ENCODE measurements around the gene PIMREG. TPM values are rescaled to one million over a fixed set of nuclear protein-coding genes. Genes with fewer than 3 reads are reported as not detected.

Gene PIMREG
- polyA plus RNA-seq, 3 donors from 2014 or later: 1.4 to 1.6 (median 1.5) TPM

GRCh38 chr17:6446516-6447100 lies 2.4 kb downstream of the PIMREG start:
- no peak overlapping the region for H3K4me3 Mint-ChIP-seq
- H3K27me3 Mint-ChIP-seq (ENCODE audit: low read depth in 3 of 3): peaks cover 4 to 8% (median 4%) of the 10 kb centered on the region in 3 donors
- H3K27ac Mint-ChIP-seq: no peak overlapping the region
- H3K9me3 Mint-ChIP-seq: no peaks in the 10 kb centered on the region
- H3K4me1 Mint-ChIP-seq: peaks cover 17 to 25% of the 10 kb centered on the region in 2 donors
- H3K36me3 Mint-ChIP-seq: no peaks in the 10 kb centered on the region
- no peak for DNase-seq

- H3K4me1 Mint-ChIP-seq: peaks cover 16 to 21% of the 10 kb centered on the region in 2 donors
- no peaks in the 10 kb centered on the region for H3K9me3 Mint-ChIP-seq
- H3K4me3 Mint-ChIP-seq: no peak overlapping the region
- H3K27ac Mint-ChIP-seq: no peak overlapping the region
- H3K36me3 Mint-ChIP-seq: no peaks in the 10 kb centered on the region
- peaks cover 4 to 7% (median 4%) of the 10 kb centered on the region in 3 donors for H3K27me3 Mint-ChIP-seq (ENCODE audit: low read depth in 3 of 3)
- DNase-seq: no peak
These were observed 4.2 kb downstream of the PIMREG start for GRCh38 chr17:6448473-6448872.

GRCh38 chr17:6449307-6449706 lies 5.1 kb downstream of the PIMREG start:
- Mint-ChIP-seq H3K36me3 (no peaks in the 10 kb centered on the region), H3K27me3 (ENCODE audit: low read depth in 3 of 3) (peaks cover 2 to 4% (median 2%) of the 10 kb centered on the region in 3 donors), H3K27ac (no peak overlapping the region), H3K4me3 (no peak overlapping the region), H3K4me1 (peaks cover 13 to 16% of the 10 kb centered on the region in 2 donors), H3K9me3 (no peaks in the 10 kb centered on the region)
- DNase-seq: no peak

- no peak for DNase-seq
- Mint-ChIP-seq H3K4me1 (peaks cover 15 to 17% of the 10 kb centered on the region in 2 donors), H3K9me3 (no peaks in the 10 kb centered on the region), H3K27ac (peak overlapping the region in 5 of 6 donors; percentile 23 to 64 (median 35)), H3K36me3 (no peaks in the 10 kb centered on the region), H3K27me3 (ENCODE audit: low read depth in 3 of 3) (peaks cover 2 to 6% (median 2%) of the 10 kb centered on the region in 3 donors), H3K4me3 (no peak overlapping the region)
These were observed 6.9 kb downstream of the PIMREG start for GRCh38 chr17:6450926-6451832.

- Mint-ChIP-seq H3K9me3 (no peaks in the 10 kb centered on the region), H3K36me3 (no peaks in the 10 kb centered on the region), H3K27me3 (ENCODE audit: low read depth in 3 of 3) (peaks cover 4 to 8% (median 5%) of the 10 kb centered on the region in 3 donors), H3K4me3 (peak overlapping the region in 1 of 5 donors; percentile 60), H3K4me1 (peaks cover 20 to 28% of the 10 kb centered on the region in 2 donors), H3K27ac (peak overlapping the region in 3 of 6 donors; percentile 6 to 47 (median 43))
- no peak for DNase-seq
These were observed 8.4 kb downstream of the PIMREG start for GRCh38 chr17:6452471-6453266.

- Mint-ChIP-seq H3K4me3 (peak overlapping the region in 3 of 5 donors; percentile 42 to 60 (median 45)), H3K9me3 (no peaks in the 10 kb centered on the region), H3K27ac (peak overlapping the region in 1 of 6 donors; percentile 47), H3K27me3 (ENCODE audit: low read depth in 3 of 3) (peaks cover 4 to 8% (median 5%) of the 10 kb centered on the region in 3 donors), H3K36me3 (no peaks in the 10 kb centered on the region), H3K4me1 (peaks cover 20 to 28% of the 10 kb centered on the region in 2 donors)
- no peak for DNase-seq
These were observed 9.2 kb downstream of the PIMREG start for GRCh38 chr17:6453279-6454024.

GRCh38 chr17:6454495-6455320 lies 10.5 kb downstream of the PIMREG start:
- Mint-ChIP-seq H3K4me3 (peak overlapping the region; percentile 45 to 74 (median 53)), H3K27ac (peak overlapping the region in 2 of 6 donors; percentile 40 to 83), H3K9me3 (no peaks in the 10 kb centered on the region), H3K27me3 (ENCODE audit: low read depth in 3 of 3) (peaks cover 4 to 8% (median 5%) of the 10 kb centered on the region in 3 donors), H3K4me1 (peaks cover 20 to 28% of the 10 kb centered on the region in 2 donors), H3K36me3 (no peaks in the 10 kb centered on the region)
- peak; percentile 18 to 31 (median 27) for DNase-seq

- H3K9me3 Mint-ChIP-seq: no peaks in the 10 kb centered on the region
- no peaks in the 10 kb centered on the region for H3K36me3 Mint-ChIP-seq
- peak overlapping the region; percentile 50 to 74 (median 69) for H3K4me3 Mint-ChIP-seq
- peaks cover 4 to 12% (median 5%) of the 10 kb centered on the region in 3 donors for H3K27me3 Mint-ChIP-seq (ENCODE audit: low read depth in 3 of 3)
- peaks cover 20 to 28% of the 10 kb centered on the region in 2 donors for H3K4me1 Mint-ChIP-seq
- peak; percentile 14 to 27 (median 24) for DNase-seq
- peak overlapping the region in 2 of 6 donors; percentile 11 to 46 for H3K27ac Mint-ChIP-seq
These were observed 11.1 kb downstream of the PIMREG start for GRCh38 chr17:6455321-6455705.

- Mint-ChIP-seq H3K27me3 (ENCODE audit: low read depth in 3 of 3) (peaks cover 3 to 14% (median 4%) of the 10 kb centered on the region in 3 donors), H3K36me3 (no peaks in the 10 kb centered on the region), H3K27ac (no peak overlapping the region), H3K4me1 (peaks cover 15 to 22% of the 10 kb centered on the region in 2 donors), H3K4me3 (peak overlapping the region; percentile 21 to 69 (median 53)), H3K9me3 (no peaks in the 10 kb centered on the region)
- no peak for DNase-seq
These were observed 12.1 kb downstream of the PIMREG start for GRCh38 chr17:6456321-6456720.

- Mint-ChIP-seq H3K27ac (peak overlapping the region in 1 of 6 donors; percentile 28), H3K9me3 (no peaks in the 10 kb centered on the region), H3K4me1 (peaks cover 15 to 19% of the 10 kb centered on the region in 2 donors), H3K4me3 (peak overlapping the region; percentile 51 to 69 (median 57)), H3K36me3 (no peaks in the 10 kb centered on the region), H3K27me3 (ENCODE audit: low read depth in 3 of 3) (peaks cover 3 to 14% (median 4%) of the 10 kb centered on the region in 3 donors)
- DNase-seq: no peak
These were observed 12.8 kb downstream of the PIMREG start for GRCh38 chr17:6456914-6457687.

GRCh38 chr17:6457688-6458459 lies 13.6 kb downstream of the PIMREG start:
- Mint-ChIP-seq H3K36me3 (no peaks in the 10 kb centered on the region), H3K4me3 (no peak overlapping the region)

More at GRCh38 chr17:6457688-6458459, 13.6 kb downstream of the PIMREG start:
- peaks cover 15 to 19% of the 10 kb centered on the region in 2 donors for H3K4me1 Mint-ChIP-seq
- H3K27ac Mint-ChIP-seq: no peak overlapping the region
- H3K27me3 Mint-ChIP-seq (ENCODE audit: low read depth in 3 of 3): peaks cover 2 to 15% (median 3%) of the 10 kb centered on the region in 3 donors
- no peaks in the 10 kb centered on the region for H3K9me3 Mint-ChIP-seq
- no peak for DNase-seq
